Activated CD4-positive, CD25-positive, alpha-beta regulatory T cell (primary cell): Measurements from ENCODE around the gene DTNA.

ENCODE experiments used
- DNase-seq, 4 experiments: peaks; one replicate each; lab custom pipeline; 2025; lab: John Stamatoyannopoulos, UW

The DTNA gene

DNA sequence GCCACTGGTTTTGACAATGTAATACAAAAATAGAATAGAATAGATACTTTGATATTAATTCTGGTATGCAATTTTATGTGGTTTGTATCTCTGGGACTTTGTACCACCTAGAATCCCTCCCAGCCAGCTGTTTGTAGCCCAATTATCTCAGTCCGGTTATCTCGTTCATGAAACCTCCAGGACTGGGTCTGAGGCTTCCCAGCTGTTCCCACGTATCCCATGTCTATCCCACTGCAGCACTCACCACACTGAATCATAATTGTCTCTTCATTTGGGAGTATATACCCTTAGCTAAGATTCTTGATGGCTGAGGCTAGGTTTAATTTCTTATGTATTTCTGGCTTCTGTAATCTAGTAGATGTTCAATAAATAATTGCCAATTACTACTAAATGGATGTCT lies 226.7 kb downstream of the DTNA start:
- DNase-seq, result no peak

DNA sequence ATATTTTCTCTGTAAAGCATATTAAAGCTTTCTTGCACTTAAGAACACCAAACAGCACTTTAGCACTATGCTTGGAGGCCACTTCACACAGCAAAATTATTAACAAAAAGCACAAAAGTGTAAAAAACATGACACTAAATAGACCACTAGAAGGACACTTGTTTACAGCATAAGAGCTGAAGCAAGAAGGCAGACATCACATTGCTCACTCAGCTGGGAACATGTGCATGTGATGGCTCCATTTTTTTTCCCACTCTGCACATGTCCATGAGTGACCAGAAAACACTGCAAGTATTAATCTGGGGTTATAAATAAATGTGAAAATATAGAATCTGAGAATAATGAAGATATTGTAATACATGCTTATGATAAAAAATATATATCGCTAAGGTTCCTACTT lies 228.0 kb downstream of the DTNA start:
- no peak for DNase-seq
